ENCODE data around the gene TENT5A.

TENT5A gene

DNA sequence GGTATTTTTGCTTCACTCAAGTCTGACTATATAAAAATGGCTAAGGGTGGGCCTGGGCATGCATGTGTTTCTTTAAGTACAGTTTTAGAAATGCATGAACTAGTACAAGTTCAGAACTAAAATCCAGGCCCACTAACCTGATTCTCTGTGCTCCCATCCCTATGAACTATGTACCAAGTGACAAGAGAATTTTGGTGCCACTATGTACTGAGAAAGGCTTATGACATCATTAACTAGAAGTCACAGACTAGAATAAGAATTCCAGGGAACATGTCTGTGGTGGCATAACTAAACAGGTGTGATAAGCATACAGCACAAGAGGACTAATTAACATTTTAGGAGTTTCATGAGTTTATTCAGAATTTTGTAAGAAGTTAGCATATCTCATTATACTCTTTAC lies 16.1 kb downstream of the TENT5A start:
- no peak for DNase-seq (ENCODE audit: low read depth)
- TF ChIP-seq, protein P1, sequence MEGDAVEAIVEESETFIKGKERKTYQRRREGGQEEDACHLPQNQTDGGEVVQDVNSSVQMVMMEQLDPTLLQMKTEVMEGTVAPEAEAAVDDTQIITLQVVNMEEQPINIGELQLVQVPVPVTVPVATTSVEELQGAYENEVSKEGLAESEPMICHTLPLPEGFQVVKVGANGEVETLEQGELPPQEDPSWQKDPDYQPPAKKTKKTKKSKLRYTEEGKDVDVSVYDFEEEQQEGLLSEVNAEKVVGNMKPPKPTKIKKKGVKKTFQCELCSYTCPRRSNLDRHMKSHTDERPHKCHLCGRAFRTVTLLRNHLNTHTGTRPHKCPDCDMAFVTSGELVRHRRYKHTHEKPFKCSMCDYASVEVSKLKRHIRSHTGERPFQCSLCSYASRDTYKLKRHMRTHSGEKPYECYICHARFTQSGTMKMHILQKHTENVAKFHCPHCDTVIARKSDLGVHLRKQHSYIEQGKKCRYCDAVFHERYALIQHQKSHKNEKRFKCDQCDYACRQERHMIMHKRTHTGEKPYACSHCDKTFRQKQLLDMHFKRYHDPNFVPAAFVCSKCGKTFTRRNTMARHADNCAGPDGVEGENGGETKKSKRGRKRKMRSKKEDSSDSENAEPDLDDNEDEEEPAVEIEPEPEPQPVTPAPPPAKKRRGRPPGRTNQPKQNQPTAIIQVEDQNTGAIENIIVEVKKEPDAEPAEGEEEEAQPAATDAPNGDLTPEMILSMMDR (IDR thresholded peaks at IDR 0.05; ENCODE audit: control insufficient read depth, extremely low read depth, insufficient read depth): no peak
- no peak overlapping the region for H3K4me3 ChIP-seq (ENCODE audit: low read depth, low read length)

DNA sequence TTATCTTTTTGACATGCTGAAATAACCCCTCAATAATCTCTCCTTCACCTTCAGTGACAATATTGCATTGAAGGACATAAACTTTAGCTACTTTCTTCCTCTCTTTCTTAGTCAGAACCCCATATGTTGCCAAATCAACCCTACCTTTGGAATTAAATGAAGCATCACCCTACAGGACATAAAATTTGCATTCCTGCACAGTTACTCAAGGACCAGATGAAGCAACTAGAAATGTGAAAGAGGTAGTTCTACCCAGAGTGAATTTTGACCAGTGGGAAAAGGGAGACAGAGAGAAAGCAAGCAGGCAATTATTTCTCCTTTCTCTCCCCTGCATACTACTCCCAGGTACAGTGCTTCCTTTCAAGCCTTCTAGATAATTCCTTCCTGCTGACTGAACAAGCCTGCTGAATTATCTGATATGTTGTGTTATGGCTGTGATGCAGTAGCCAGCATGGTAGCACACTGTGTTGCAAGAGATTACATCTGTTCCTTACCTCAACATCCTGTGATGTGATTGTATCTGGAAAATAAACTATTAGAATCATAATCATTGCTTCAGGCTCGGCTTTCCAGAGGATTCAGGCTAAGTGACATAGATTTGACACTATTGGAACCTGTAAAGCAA lies 16.6 kb downstream of the TENT5A start:
- no peak for DNase-seq (ENCODE audit: low read depth)
- TF ChIP-seq, protein P1 (IDR thresholded peaks at IDR 0.05; ENCODE audit: control insufficient read depth, extremely low read depth, insufficient read depth): no peak
- no peak overlapping the region for H3K4me3 ChIP-seq (ENCODE audit: low read depth, low read length)

DNA sequence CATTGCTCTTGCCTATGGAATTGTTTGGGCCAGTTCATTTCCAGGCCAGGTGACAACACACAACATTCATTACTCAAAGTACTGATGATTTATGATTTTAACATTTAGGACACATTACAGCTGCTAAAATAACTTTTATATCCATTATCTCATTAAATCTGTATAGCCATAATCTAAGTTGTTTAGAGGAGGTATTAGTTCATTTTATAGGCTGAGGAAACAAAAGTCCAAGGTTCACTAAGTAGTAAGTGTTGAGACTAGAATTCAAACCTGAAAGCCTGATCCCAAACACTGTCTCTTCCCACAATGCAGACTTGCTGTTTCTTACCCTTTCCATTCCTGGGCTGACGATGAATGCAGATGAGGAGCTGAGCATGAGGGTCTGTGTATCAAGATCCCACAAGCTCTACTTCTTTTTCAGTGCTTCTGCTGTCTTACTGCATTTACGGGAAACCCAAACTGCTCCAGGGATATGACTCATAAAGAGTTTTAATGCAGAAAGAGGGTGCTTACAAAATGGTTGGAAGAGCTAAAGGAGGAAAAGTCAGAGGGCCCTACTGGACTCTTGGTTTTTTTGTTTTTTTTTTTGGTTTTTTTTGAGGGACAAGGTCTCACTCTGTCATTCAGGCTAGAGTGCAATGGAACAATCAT lies 17.9 kb downstream of the TENT5A start:
- TF ChIP-seq, protein P1 (IDR thresholded peaks at IDR 0.05; ENCODE audit: control insufficient read depth, extremely low read depth, insufficient read depth): no peak
- DNase-seq (ENCODE audit: low read depth): no peak
- no peak overlapping the region for H3K4me3 ChIP-seq (ENCODE audit: low read depth, low read length)

DNA sequence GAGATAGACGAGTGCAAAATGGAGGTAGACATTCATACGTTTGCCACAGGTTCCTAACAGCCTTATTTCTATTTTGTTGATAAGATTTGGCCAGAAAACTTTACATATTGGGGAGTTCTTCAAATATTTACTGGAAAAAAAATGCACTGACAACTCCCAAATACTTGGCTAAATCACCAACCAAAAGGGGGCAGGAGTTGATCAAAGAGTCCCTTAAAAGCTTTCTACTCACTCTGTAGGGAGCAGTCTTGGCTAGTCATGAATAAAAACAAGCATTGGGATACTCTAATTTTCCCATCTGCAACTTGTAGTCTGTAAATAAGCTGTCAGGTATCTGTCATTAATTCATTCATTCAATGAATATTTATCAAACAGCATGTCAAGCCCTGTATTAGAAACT lies 18.4 kb downstream of the TENT5A start:
- no peak overlapping the region for H3K4me3 ChIP-seq (ENCODE audit: low read depth, low read length)
- TF ChIP-seq, protein P1 (IDR thresholded peaks at IDR 0.05; ENCODE audit: control insufficient read depth, extremely low read depth, insufficient read depth): no peak
- no peak for DNase-seq (ENCODE audit: low read depth)

DNA sequence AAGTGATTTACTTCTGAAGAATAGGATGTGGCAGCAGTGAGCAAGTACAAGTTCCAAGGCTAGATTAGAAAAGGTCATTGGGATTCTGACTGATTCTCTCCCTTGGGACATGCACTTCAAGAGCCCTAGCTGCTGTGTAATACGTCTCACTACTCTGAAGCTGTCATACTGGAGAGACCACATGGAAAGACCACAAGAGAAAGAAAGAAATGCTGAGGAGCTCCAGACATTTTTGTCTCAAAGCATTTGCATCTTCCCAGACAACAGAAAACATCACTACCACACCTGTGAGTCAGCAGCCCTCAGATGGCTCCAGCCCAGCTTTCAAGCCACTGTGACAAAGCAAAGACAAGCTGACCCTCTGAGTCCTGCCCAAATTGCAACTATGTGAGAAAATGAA lies 20.7 kb downstream of the TENT5A start:
- TF ChIP-seq, protein P1 (IDR thresholded peaks at IDR 0.05; ENCODE audit: control insufficient read depth, extremely low read depth, insufficient read depth): no peak
- no peak for DNase-seq (ENCODE audit: low read depth)

DNA sequence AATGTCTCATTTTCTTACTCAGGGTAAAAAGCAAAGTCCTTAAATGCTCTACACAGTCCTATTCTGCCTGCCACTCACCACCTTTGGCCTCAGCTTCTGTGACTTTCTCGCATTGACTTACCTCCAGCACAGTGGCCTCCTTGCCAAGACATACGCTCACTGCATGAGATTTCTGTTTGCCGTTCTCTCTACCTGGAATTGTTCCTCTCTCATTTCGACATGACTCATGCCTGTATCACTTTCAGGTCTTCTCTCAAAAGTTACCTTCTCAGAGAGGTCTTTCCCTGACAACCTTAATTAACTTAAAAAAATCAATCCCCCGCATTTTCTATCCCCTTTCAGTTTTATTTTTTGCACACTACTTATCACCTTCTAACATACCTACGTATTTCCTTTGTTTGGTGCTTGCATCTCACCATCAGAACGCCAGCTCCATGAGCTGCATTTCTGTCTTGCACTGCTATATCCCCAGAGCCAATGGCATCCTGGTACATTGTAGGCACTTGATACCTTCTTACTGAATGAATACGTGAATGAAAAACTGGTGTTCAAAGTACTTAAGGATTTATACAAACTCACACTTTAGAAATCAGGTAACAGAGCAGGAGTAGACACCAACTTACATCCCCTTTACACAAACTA lies 24.5 kb downstream of the TENT5A start:
- no peak overlapping the region for H3K4me3 ChIP-seq (ENCODE audit: low read depth, low read length)
- TF ChIP-seq, protein P1 (IDR thresholded peaks at IDR 0.05; ENCODE audit: control insufficient read depth, extremely low read depth, insufficient read depth): no peak
- no peak for DNase-seq (ENCODE audit: low read depth)

More for the DNA sequence above, 20.7 kb downstream of the TENT5A start:
- no peak overlapping the region for H3K4me3 ChIP-seq (ENCODE audit: low read depth, low read length)

Data from LNCaP clone FGC (cell line).